ENCODE data around the gene DNASE1L1. TPM values are rescaled to one million over a fixed set of nuclear protein-coding genes. Genes with fewer than 3 reads are reported as not detected.

Gene DNASE1L1
- total RNA-seq, 4 donors from 2014 or later: 11.1 to 29.3 (median 22.3) TPM

DNA sequence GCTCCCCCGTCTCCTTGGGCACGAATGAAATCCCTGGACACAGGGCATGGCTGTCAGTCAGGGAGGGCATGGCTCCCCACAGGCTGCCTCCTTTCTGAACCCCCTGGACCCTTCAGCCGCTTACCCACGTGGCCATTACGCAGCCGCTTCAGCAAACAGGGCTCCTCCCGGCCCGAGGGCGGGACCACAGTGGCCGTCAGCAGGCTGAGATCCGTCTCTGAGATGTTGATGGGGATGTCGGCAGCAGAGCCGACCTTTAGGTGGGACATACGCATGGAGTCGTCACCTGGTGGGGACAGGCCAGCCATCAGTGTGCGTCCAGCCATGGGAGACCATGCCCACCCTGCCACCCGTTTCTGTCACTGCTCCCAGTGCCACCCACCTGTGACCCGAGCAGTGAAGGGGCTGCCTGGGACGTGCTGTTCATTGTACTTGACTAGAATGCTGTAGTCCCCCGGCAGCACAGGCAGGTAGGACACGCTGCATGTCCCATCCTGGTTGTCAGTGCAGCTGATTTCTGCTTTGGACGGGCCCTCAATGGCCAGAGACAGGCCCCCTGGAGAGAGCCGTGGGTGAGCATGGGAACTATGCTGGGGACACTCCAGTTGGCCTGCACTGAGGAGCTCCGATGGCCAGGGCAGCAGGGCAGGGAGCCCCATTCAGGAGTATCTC lies 55.7 kb downstream of the DNASE1L1 start:
- peak overlapping the region in 3 of 4 donors; percentile 78 to 99 (median 94) for H3K27ac ChIP-seq

DNA sequence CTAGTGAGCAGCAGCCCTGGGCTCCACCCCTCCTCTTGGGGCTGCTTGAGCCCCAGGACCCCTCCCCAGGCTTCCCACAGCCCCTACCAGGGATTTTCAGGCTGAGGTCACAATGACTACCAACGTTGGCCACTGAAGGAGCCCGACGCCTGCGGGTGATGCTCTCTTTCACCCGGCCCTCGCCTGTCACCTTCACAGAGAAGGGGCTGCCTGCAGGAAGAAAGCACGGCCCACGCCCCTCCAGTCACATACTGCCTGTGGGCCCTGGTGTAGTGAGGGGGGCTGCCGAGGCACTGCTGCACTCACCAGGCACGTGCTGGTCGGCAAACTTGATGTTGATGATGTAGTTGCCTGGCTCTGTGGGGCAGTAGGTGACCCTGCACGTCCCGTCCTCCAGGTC lies 56.6 kb downstream of the DNASE1L1 start:
- ATAC-seq: no peak
- Histone ChIP-seq H3K9me3 (no peaks in the 10 kb centered on the region), H3K27ac (peak overlapping the region in 3 of 4 donors; percentile 78 to 99 (median 94)), H3K27me3 (no peaks in the 10 kb centered on the region), H3K4me3 (no peak overlapping the region), H3K4me1 (peaks cover 0 to 33% (median 0%) of the 10 kb centered on the region in 3 donors), H3K36me3 (peaks cover 0 to 90% of the 10 kb centered on the region in 2 donors)
- no CpG with 5 or more reads among the region's 13 CpGs for WGBS, 2 donors (ENCODE audit: low coverage in 1 of 2)
- TF ChIP-seq EP300 (IDR thresholded peaks at IDR 0.05): no peak

More for the DNA sequence above, 55.7 kb downstream of the DNASE1L1 start:
- H3K9me3 ChIP-seq: no peaks in the 10 kb centered on the region
- peaks cover 0 to 42% (median 0%) of the 10 kb centered on the region in 3 donors for H3K4me1 ChIP-seq
- no peak overlapping the region for H3K4me3 ChIP-seq
- TF ChIP-seq POLR2A (IDR thresholded peaks at IDR 0.05) (no peak), POLR2AphosphoS5 (IDR thresholded peaks at IDR 0.05) (peak; percentile 3)
- no CpG with 5 or more reads among the region's 24 CpGs for WGBS, 2 donors (ENCODE audit: low coverage in 1 of 2)
- peaks cover 0 to 98% of the 10 kb centered on the region in 2 donors for H3K36me3 ChIP-seq
- ATAC-seq: no peak
- H3K27me3 ChIP-seq: no peaks in the 10 kb centered on the region

DNA sequence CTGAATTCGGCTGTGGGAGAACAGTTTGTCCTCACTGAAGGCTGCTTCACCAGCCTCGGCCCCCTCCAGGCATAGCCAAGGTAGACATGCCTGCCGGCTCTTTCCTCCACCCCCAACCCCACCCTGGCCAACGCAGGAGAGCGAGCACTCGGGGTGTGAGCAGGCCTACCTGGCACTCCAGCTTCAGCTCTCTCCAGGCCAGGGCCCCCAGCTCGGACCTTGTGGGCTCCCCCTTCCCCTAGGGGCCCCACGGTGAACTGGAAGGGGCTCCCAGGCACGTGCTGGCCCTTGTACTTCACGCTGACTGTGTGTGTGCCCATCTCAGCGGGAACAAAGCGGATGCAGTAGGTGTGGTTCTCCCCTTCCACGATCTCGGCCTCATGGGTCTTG lies 57.0 kb downstream of the DNASE1L1 start:
- Histone ChIP-seq H3K4me1 (peaks cover 0 to 28% (median 0%) of the 10 kb centered on the region in 3 donors), H3K27me3 (no peaks in the 10 kb centered on the region), H3K4me3 (no peak overlapping the region), H3K9me3 (no peaks in the 10 kb centered on the region), H3K36me3 (peaks cover 0 to 85% of the 10 kb centered on the region in 2 donors), H3K27ac (peak overlapping the region in 3 of 4 donors; percentile 78 to 99 (median 94))
- TF ChIP-seq POLR2A (IDR thresholded peaks at IDR 0.05) (no peak), EP300 (IDR thresholded peaks at IDR 0.05) (no peak), POLR2AphosphoS5 (IDR thresholded peaks at IDR 0.05) (no peak)
- TF ChIP-seq, protein P1, sequence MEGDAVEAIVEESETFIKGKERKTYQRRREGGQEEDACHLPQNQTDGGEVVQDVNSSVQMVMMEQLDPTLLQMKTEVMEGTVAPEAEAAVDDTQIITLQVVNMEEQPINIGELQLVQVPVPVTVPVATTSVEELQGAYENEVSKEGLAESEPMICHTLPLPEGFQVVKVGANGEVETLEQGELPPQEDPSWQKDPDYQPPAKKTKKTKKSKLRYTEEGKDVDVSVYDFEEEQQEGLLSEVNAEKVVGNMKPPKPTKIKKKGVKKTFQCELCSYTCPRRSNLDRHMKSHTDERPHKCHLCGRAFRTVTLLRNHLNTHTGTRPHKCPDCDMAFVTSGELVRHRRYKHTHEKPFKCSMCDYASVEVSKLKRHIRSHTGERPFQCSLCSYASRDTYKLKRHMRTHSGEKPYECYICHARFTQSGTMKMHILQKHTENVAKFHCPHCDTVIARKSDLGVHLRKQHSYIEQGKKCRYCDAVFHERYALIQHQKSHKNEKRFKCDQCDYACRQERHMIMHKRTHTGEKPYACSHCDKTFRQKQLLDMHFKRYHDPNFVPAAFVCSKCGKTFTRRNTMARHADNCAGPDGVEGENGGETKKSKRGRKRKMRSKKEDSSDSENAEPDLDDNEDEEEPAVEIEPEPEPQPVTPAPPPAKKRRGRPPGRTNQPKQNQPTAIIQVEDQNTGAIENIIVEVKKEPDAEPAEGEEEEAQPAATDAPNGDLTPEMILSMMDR (IDR thresholded peaks at IDR 0.05): no peak
- no CpG with 5 or more reads among the region's 14 CpGs for WGBS, 2 donors (ENCODE audit: low coverage in 1 of 2)
- no peak for ATAC-seq

Small RNAs within 50 kb of the gene (small RNA-seq; reads per million reads assigned to genes)
- gene MIR6858: 0 to 3.0 (median 0.26) reads per million in 4 donors
- 0 reads per million in 4 donors for gene SNORA70

Other genes starting within 250 kb of the DNASE1L1 start
- not detected for gene OPN1MW, start 226.7 kb downstream of the DNASE1L1 start, total RNA-seq
- gene OPN1MW2, start 189.5 kb downstream of the DNASE1L1 start, total RNA-seq: not detected
- gene OPN1MW3, start 151.7 kb downstream of the DNASE1L1 start, total RNA-seq: not detected
- not detected for gene TEX28, start 114.1 kb downstream of the DNASE1L1 start, total RNA-seq
- under 1 TPM in 2 of 4 donors, not detected in 2; 0.31 TPM for gene TKTL1, start 113.5 kb downstream of the DNASE1L1 start, total RNA-seq
- over 10,000 TPM in 1 of 4 donors, 1,000 to 10,000 TPM in 3; 7,815 to 15,318 (median 8,757) TPM for gene FLNA, start 34.6 kb downstream of the DNASE1L1 start, total RNA-seq
- gene EMD, start 30.0 kb downstream of the DNASE1L1 start, total RNA-seq: 10 to 100 TPM; 41.0 to 58.6 (median 50.6) TPM
- 1,000 to 10,000 TPM; 3,970 to 7,427 (median 5,392) TPM for gene RPL10, start 10.9 kb downstream of the DNASE1L1 start, total RNA-seq
- gene TAFAZZIN, start 2.3 kb upstream of the DNASE1L1 start, total RNA-seq: 10 to 100 TPM; 11.7 to 54.5 (median 24.4) TPM
- 10 to 100 TPM; 29.0 to 50.0 (median 43.1) TPM for gene ATP6AP1, start 19.4 kb upstream of the DNASE1L1 start, total RNA-seq
- 100 to 1,000 TPM; 105 to 160 (median 121) TPM for gene GDI1, start 27.9 kb upstream of the DNASE1L1 start, total RNA-seq
- gene FAM50A, start 34.9 kb upstream of the DNASE1L1 start, total RNA-seq: 10 to 100 TPM; 49.8 to 58.2 (median 53.4) TPM
- 10 to 100 TPM in 2 of 4 donors, 1 to 10 TPM in 2; 1.5 to 13.9 (median 8.2) TPM for gene PLXNA3, start 49.0 kb upstream of the DNASE1L1 start, total RNA-seq
- gene LAGE3, start 70.0 kb upstream of the DNASE1L1 start, total RNA-seq: 10 to 100 TPM; 16.3 to 21.3 (median 17.2) TPM
- gene UBL4A, start 77.4 kb upstream of the DNASE1L1 start, total RNA-seq: 10 to 100 TPM; 35.9 to 80.2 (median 47.0) TPM
- 10 to 100 TPM; 21.7 to 40.0 (median 31.8) TPM for gene SLC10A3, start 81.4 kb upstream of the DNASE1L1 start, total RNA-seq
- gene FAM3A, start 107.0 kb upstream of the DNASE1L1 start, total RNA-seq: 10 to 100 TPM; 36.6 to 44.4 (median 40.5) TPM
- 10 to 100 TPM; 15.9 to 26.0 (median 22.1) TPM for gene G6PD, start 137.6 kb upstream of the DNASE1L1 start, total RNA-seq
- 10 to 100 TPM; 14.0 to 22.6 (median 15.2) TPM for gene IKBKG, start 138.4 kb upstream of the DNASE1L1 start, total RNA-seq
- gene CTAG1A, start 175.9 kb upstream of the DNASE1L1 start, total RNA-seq: not detected
- gene CTAG1B, start 210.0 kb upstream of the DNASE1L1 start, total RNA-seq: not detected
- gene CTAG2, start 244.3 kb upstream of the DNASE1L1 start, total RNA-seq: not detected